Fibroblast of peridontal ligament (primary cell): ENCODE results near the gene RERE.
"Not testable (repeated sequence)": the region's sequence is repeated elsewhere in the genome, so short reads cannot be mapped to it uniquely, and the experiment has no call there.

Source experiments
- DNase-seq: peaks from one replicate; pipeline ENCODE4 v3.0.0-alpha.2; 2010; ENCODE audit errors: extremely low read depth

RERE gene

DNA sequence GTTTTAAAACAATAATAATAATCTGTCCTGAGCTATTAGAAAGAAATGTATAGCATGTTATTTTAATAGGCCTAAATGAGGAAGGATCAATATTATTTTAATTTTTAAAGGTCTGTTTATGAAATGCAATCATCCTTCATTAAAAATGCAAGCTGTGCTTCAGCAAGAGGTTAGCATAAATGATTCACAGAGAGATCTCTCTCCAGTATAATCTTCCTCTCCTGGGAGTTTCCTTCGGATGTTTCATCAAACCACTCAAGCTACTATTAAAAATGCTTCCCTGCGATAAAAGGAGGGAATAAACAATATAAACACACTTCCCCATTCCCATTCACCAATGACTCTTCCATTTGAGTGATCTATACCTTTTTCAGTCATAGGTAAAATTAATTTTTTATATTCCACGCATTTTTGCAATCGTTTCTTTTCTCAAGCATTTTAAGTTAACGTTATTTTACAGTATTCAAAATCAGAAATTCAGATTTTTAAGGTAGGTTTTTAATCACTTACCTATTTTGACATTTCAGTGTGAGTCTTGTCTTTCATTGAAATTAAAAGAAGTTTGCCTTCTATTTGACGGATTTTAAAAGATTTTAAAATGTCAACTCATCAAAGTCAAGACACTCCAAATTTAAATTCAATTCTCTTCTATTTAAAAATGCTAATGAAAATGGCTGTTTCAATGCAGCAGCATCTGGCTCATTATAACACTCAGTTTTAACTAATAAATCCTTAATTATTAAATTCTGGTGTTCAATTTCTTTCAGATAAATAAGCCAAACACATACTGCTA lies 64.3 kb downstream of the RERE start:
- DNase-seq, result peak; percentile 31

DNA sequence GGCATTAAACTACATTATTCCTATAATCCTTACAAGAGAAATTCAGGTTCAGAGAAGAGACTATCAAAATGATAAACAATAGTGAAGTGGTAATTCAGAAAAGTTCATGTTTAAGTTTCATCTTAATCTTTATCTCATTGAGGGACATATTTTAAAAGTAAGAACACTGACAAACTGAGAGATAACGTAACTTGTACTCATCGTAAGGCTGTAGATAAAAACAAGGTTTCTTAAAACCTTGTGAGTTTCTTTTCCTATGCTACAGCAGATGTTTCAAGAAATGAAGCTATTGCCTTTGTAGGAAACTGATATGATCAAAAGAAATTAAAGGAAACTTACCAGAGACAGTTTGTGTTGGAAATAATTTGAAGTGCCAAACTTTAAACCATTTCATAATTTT lies 65.0 kb downstream of the RERE start:
- DNase-seq, result no peak

DNA sequence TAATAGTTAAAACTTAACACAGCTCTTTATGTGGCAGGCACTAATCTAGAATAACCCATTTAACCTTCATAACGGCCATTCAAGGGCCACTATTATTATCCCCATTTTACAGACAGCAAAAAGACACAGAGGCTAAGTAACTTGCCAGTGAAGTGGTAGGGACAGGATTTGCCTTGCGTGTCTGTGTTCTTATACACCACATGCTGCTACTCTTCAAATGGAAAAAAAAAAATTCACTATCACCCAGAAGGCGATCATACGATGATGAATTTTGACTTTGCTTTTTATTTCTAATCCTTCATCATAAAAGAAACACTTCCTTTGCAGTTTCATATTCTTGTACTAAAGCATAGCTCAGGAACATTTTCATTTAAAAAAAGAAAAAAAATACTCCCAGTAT lies 65.5 kb downstream of the RERE start:
- DNase-seq, result no peak

GRCh38 chr1:8747879-8748825 lies 69.3 kb downstream of the RERE start:
- no peak for DNase-seq

- DNase-seq, result peak; percentile 26
These were observed 70.9 kb downstream of the RERE start for GRCh38 chr1:8746554-8746953.

GRCh38 chr1:8745749-8746390 lies 71.6 kb downstream of the RERE start:
- no peak for DNase-seq

GRCh38 chr1:8745346-8745745 lies 72.1 kb downstream of the RERE start:
- no peak for DNase-seq

GRCh38 chr1:8742022-8742924 lies 75.2 kb downstream of the RERE start:
- DNase-seq, result no peak

- DNase-seq, result peak; percentile 85
These were observed 77.4 kb downstream of the RERE start for GRCh38 chr1:8740034-8740449.

- no peak for DNase-seq
These were observed 78.1 kb downstream of the RERE start for GRCh38 chr1:8739377-8739776.

- DNase-seq, result no peak
These were observed 80.5 kb downstream of the RERE start for GRCh38 chr1:8736927-8737326.

DNA sequence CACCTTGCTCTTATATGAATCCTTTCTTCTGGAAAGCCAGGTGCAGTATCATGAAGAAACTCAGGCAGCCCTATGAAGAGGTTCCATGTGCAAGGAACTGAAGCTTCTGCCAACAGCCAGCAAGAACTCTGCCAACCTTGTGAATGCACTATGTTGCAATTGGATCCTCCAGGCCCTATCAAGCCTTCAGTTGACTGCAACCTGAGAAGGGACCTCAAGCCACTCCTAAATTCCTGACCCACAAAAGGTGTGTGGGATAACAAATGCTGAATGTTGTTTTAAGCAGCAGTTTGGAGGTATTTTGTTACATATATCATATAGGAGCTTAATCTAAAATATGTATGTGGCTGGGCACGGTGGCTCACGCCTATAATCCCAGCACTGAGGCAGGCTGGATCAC lies 84.0 kb downstream of the RERE start:
- DNase-seq, result no peak

- DNase-seq, result no peak
These were observed 86.3 kb downstream of the RERE start for GRCh38 chr1:8731162-8731561.

GRCh38 chr1:8728464-8728863 lies 89.0 kb downstream of the RERE start:
- no peak for DNase-seq

DNA sequence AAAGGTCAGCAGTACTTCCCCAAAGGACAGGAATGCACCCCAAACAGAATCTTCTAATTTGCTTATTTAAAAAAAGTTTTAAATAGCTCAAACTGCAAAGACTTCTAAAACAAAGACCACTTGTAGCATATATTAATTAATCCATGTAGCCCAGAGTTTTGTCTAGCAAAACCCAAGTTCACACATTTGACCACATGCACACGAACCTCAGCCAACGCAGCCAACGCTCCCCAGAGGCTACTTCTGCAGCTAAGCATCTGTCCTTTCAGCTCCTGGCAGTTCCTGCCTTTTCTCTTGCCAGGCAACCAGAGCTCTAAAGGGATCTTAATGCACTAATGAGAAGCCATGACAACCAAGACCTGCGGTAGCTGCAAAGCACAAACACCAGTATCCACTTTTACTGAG lies 89.6 kb downstream of the RERE start:
- DNase-seq, result peak; percentile 34

GRCh38 chr1:8727316-8727715 lies 90.1 kb downstream of the RERE start:
- not testable (repeated sequence) for DNase-seq

DNA sequence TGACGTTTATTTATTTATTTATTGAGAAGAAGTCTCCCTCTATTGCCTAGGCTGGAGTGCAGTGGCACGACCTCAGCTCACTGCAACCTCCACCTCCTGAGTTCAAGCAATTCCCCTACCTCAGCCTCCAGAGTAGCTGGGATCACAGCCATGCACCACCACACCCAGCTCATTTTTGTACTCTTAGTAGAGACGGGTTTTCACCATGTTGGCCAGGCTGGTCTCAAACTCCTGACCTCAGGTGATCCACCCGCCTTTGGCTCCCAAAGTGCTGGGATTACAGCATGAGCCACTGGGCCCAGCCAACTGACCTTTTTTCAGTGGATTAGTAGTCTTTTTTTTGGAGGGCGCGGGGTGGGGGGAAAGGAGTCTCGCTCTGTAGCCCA lies 90.6 kb downstream of the RERE start:
- not testable (repeated sequence) for DNase-seq

DNA sequence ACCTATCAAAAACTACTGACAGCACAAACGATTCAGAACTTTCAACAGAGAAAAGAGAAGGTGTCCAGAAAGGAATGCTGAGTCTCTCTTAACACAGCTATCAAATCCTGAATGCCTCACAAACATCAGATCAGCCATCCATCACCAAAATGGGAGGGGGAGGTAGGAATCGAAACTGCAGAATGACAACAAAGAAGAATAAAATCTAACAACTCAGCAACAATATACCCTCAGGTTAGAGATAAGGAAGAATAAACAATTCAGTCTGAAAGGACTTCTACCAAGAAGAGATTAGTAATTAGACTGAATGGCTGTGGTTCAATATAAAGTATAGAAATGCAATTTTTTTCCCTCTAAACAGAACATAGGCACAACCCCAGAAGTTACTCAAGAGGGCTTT lies 94.4 kb downstream of the RERE start:
- DNase-seq, result no peak

DNA sequence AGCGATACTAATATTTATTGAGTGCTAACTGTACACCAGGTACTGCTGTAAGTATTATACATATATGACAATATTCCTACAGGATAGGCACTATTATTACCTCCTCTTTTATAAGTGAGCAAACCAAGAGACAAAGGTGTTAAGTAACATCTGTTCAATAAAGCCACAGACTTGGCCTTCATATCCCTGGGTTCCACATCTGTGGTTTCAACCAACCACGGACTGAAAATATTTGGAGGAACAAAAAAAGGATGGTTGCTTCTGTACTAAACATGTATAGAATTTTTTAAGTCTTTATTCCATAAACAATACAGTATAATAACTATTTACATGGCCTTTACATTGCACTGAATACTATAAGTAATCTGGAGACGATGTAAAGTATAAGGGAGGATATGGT lies 95.1 kb downstream of the RERE start:
- DNase-seq, result no peak

DNA sequence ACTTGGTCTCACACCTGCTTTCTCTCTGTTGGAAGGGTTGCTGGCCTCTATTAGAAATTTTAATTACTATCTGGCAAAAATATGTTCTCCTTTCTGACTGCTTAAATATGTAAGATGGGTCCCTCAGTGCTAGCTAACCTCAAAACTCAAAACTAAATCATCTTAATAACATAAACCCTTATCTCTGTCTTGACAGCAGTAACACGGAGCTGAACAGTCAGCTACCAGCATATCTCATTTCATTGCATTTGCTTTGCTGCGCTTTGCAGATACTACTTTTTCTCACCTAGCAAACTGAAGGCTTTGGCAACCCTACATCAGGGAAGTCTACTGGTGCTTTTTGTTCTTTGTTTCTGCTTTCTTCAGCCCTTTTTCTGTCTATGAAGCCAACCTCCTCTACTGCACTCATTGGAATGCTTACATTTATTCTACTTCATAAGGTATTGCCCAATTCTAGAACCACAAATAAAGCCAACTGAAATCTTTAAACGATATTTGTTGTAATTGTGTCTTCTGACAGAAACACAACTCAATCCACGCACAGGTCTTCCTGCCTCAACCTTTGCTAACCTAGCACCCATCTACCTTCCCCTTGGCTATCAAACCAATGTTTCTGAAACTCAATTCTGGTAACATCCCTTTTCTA lies 95.6 kb downstream of the RERE start:
- peak; percentile 42 for DNase-seq

DNA sequence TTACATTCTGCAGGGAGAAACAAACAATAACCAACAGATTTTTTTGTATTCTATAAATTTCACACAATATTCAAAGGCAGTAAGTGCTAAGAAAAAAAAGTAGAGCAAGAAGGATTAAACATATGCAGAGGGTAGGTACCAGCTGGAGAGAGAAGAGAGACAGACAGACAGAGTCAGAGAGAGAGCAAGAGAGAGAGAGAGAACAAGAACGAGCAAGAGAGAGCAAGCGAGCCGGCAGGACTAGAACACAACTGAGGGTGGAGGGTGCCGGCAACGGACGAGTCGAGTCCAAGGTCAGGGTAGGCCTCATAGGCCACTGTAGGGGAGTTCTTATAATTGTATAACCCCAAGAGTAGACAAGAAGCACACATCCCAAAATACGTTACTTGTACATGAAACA lies 97.1 kb downstream of the RERE start:
- no peak for DNase-seq
